NCI-H526 treated with DMSO at 0.1 percent for 48 hours (cell line): ENCODE results near the gene CDKN1B.

Experiments
- DNase-seq: peaks from one replicate; lab custom pipeline; 2025; lab: John Stamatoyannopoulos, UW

Gene CDKN1B

DNA sequence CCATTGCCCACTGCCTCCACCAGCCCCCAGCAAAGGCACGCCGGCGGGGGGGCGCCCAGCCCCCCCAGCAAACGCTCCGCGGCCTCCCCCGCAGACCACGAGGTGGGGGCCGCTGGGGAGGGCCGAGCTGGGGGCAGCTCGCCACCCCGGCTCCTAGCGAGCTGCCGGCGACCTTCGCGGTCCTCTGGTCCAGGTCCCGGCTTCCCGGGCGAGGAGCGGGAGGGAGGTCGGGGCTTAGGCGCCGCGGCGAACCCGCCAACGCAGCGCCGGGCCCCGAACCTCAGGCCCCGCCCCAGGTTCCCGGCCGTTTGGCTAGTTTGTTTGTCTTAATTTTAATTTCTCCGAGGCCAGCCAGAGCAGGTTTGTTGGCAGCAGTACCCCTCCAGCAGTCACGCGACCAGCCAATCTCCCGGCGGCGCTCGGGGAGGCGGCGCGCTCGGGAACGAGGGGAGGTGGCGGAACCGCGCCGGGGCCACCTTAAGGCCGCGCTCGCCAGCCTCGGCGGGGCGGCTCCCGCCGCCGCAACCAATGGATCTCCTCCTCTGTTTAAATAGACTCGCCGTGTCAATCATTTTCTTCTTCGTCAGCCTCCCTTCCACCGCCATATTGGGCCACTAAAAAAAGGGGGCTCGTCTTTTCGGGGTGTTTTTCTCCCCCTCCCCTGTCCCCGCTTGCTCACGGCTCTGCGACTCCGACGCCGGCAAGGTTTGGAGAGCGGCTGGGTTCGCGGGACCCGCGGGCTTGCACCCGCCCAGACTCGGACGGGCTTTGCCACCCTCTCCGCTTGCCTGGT, at the start of gene CDKN1B:
Gene CDKN1B, plus strand, starts transcription at position 576 of the 793 bp plus-strand sequence. CDS start 472 bp downstream, outside the sequence.
- DNase-seq: peak; percentile 95

DNA sequence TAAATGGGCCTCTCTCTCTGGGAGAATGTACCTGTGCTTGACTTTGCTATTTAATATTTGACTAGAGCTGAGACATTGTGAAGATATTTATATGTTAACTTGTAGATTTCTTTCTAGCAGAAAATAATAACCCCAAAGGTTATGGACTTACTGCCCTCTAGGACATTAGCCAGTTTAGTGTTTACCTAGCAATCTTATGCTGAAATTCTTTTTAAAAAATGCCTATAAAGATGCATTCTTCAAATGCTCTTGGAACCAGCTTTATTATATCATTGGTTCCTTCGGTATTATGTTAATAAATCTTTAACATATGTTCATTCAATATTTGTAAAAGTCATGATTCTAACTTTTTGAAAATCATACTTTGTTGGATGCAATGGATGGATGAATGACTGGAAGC, 49.2 kb upstream of the CDKN1B start:
- no peak for DNase-seq

DNA sequence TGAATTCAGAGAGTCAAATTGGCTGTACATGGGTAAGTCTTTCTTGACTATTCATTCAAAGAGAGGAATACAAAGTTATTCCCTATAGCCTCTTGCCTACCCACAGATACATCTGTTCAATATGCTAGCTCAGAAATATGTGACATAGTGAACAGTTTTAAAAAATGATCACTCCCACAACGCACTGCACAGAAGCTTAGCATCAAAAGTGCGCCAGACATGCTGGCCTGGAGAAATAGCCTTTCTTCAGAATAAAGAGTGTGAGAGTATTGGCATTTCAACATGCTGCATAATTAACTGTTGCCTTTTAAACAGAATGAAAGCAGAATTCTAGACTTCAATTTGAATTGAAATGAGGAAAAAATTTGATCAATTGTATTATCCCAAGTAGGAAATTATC, 48.1 kb upstream of the CDKN1B start:
- no peak for DNase-seq

DNA sequence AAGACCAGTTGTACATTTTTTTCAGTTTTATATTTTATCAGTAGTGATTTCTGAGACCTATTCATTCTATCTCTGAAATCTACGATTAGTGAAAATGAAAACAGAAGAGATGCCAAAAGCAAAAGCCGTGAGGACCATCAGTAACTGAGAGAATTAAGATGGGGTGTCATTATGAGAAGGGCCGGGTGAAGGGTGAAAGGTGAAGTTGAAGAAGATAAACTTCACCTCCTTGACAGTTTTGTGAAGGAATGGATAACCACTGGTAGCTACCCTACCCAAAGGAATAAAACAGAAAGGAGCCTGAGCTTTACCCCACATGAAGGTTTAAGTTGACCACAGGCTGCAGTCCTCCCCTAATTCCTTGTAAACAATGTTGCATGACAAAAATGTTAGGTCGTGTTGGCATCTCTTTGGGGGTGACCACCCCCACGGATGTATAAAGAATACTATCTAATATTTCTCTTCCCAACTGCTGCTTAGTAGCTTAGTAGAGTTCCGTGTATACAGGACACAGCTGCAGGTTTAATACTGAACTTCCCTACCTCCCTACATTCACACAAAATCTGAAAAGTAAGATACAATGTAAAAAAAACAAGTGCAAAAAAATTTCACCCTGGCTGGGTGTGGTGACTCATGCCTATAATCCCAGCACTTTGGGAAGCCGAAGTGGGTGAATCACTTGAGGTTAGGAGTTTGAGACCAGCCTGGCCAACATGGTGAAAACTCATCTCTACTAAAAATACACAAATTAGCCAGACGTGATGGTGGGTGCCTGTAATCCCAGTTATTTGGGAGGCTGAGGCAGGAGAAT, 45.1 kb upstream of the CDKN1B start:
- DNase-seq: no peak

GRCh38 chr12:12673296-12673695, 43.9 kb upstream of the CDKN1B start:
- no peak for DNase-seq

DNA sequence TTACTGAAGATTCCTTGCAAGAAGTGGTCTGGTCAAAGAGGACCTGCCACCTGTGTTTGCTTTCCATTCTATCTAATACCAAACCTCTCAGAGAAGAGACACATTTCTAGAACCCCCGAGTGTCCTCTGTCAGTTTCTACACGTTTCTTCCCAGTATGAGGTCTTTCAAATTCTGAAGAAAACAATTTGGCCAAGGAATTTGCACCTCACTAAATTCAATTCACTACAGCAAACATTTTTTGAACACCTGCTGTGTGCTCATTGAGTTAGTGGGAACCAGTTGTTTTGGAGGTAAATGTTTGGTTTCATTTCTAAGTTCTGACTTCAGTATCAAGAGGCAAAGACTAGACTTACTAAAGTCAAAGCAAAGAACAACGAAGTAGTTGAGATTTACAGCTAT, 40.6 kb upstream of the CDKN1B start:
- DNase-seq: no peak

- DNase-seq: no peak
Measured at GRCh38 chr12:12681061-12681765, 36.0 kb upstream of the CDKN1B start.

DNA sequence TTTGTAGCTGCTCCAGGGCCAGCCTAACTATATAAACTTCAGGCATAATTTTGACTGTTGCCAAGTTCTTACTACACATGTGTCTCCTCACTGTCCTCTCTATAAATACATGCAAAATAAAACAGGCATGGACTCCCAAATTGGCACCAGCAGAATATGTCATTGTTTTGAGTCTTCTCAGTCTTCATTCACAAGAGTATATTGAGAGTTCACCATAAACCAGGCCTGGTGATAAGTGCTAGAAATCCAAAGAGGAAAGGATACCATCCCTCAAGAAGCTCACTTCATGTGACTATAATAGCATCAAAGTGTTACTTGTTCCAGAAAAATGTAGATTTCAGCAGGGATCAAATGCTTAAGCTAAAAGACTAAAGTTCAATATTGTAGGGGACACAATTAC, 34.9 kb upstream of the CDKN1B start:
- no peak for DNase-seq

- no peak for DNase-seq
Measured at GRCh38 chr12:12683136-12683697, 34.0 kb upstream of the CDKN1B start.

DNA sequence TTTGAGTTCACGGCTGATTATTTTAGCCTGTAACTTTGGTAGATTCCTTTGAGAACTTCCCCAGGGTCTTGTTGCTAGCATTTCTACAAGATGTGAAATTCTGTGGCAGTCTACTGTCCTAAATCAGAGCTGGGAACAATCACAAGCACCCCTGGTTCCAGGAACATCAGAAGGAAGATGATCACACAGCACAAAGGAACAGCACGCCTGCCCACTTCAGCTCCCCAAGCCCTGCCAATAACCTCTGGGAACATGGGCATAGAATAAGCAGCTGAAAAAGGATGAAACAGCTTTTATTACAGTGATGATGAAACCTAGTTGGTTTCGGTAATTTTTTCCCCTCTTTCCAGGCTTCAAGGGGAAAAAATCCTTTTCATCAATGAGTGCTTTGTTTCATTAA, 33.4 kb upstream of the CDKN1B start:
- DNase-seq: no peak

- DNase-seq: peak; percentile 71
Measured at GRCh38 chr12:12684375-12685106, 32.6 kb upstream of the CDKN1B start.

- no peak for DNase-seq
Measured at GRCh38 chr12:12685305-12685704, 31.9 kb upstream of the CDKN1B start.

- no peak for DNase-seq
Measured at GRCh38 chr12:12686472-12686871, 30.7 kb upstream of the CDKN1B start.

GRCh38 chr12:12686925-12687324, 30.2 kb upstream of the CDKN1B start:
- no peak for DNase-seq

GRCh38 chr12:12689647-12690300, 27.4 kb upstream of the CDKN1B start:
- no peak for DNase-seq

DNA sequence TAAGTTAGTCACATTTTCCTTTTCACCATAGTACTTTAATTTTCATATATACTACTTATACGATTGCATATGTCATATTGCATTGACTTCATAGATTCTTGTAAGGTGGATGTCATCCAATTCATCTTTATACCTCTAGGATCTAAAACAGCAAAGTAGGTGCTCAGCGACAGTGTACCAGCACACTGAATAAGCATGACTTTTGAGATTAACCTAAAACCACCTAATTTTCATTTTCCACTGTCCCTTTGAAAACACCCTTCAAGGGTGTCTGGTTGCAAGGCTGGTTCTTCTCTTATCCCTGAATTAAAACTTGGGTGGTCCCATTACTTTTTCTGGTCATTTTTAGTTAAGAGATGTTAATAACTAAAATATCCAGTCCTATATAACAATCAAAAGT, 25.6 kb upstream of the CDKN1B start:
- DNase-seq: no peak

GRCh38 chr12:12693111-12693671, 24.0 kb upstream of the CDKN1B start:
- no peak for DNase-seq

- DNase-seq: peak; percentile 69
Measured at GRCh38 chr12:12696562-12697383, 20.4 kb upstream of the CDKN1B start.

- no peak for DNase-seq
Measured at GRCh38 chr12:12699345-12699744, 17.8 kb upstream of the CDKN1B start.

DNA sequence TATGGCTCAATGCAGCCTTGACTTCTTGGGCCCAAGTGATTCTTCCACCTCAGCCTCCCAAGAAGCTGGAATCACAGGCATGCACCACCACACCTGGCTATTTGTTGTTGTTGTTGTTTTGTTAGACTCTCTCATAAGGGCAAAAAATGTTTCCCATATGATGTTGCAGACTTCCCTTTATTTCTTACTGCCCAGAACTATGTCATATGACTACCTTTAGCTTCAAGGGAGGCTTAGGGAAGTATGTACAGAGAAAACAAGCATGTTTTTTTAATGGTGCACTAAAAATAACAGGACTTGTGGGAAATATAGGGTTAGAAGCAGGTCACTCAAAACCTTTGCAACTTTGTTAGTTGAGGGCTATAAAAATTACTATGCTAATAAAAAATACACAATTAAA, 16.9 kb upstream of the CDKN1B start:
- DNase-seq: no peak
